Subcutaneous abdominal adipose tissue (tissue), 5 donors: ENCODE results near the gene NFE2L1.
"Not testable (repeated sequence)": the region's sequence is repeated elsewhere in the genome, so short reads cannot be mapped to it uniquely, and the experiment has no call there.

Experiments used
- H3K27ac ChIP-seq: one replicate; pipeline ENCODE4 v1.7.0; 2013; ENCODE audit warnings: low read depth, mild to moderate bottlenecking, inconsistent platforms, low read length, moderate library complexity
- H3K27me3 ChIP-seq, 5 donors: one replicate each; pipeline ENCODE4 v1.7.0; 2013; ENCODE audit warnings: low read length in 5 of 5, inconsistent platforms in 1 of 5; ENCODE audit not compliant: control insufficient read depth in 5 of 5, insufficient read depth in 4 of 5
- H3K36me3 ChIP-seq, 5 donors: one replicate each; pipeline ENCODE4 v1.7.0; 2013; ENCODE audit warnings: low read length in 5 of 5; ENCODE audit not compliant: control insufficient read depth in 5 of 5, insufficient read depth in 5 of 5
- H3K4me1 ChIP-seq, 5 donors: one replicate each; pipeline ENCODE4 v1.7.0; 2013; ENCODE audit warnings: low read length in 5 of 5, mild to moderate bottlenecking in 3 of 5, moderate library complexity in 1 of 5; ENCODE audit not compliant: control insufficient read depth in 5 of 5, insufficient read depth in 5 of 5
- H3K4me3 ChIP-seq, 5 donors: one replicate each; pipeline ENCODE4 v1.7.0; 2013; ENCODE audit warnings: low read length in 5 of 5, low read depth in 1 of 5
- H3K9ac ChIP-seq, 5 donors: one replicate each; pipeline ENCODE4 v1.7.0; 2013; ENCODE audit warnings: low read length in 5 of 5, mild to moderate bottlenecking in 4 of 5, moderate library complexity in 3 of 5
- H3K9me3 ChIP-seq, 5 donors: one replicate each; pipeline ENCODE4 v1.7.0; 2013; ENCODE audit warnings: low read length in 5 of 5; ENCODE audit not compliant: control insufficient read depth in 5 of 5
- donor health status: healthy.
- donor health status: healthy.
- donor health status: healthy.
- donor health status: healthy.
- donor health status: healthy.

Gene NFE2L1

GRCh38 chr17:48006936-48007709, 41.0 kb upstream of the NFE2L1 start:
- peaks cover 0 to 11% (median 7%) of the 10 kb centered on the region in 5 donors for H3K27me3 ChIP-seq
- H3K4me3 ChIP-seq, result no peak overlapping the region
- H3K9ac ChIP-seq, result no peak overlapping the region
- no peak overlapping the region for H3K27ac ChIP-seq
- H3K4me1 ChIP-seq, result peaks cover 7 to 26% (median 25%) of the 10 kb centered on the region in 5 donors
- no peaks in the 10 kb centered on the region for H3K9me3 ChIP-seq
- no peaks in the 10 kb centered on the region for H3K36me3 ChIP-seq

DNA sequence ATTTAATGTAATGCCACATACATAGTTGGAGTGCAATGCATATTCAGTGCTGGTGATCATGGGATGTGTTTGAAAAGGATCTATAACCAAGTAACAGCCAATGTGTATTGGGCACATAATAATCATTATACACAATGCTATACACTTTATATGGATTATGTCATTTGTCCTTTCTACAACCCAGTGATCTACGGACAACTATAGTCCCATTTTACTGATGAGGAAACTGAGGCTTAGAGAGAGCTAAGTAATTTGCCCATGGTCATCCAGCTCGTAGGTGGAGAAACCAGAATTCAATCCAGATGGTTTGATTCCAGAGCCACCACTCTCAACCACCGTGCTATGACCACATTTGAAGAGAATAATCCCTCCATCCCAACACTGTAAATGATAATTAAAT, 38.0 kb upstream of the NFE2L1 start:
- peaks cover 2 to 19% (median 12%) of the 10 kb centered on the region in 5 donors for H3K4me1 ChIP-seq
- H3K27me3 ChIP-seq, result peaks cover 4 to 16% (median 10%) of the 10 kb centered on the region in 5 donors
- H3K4me3 ChIP-seq, result no peak overlapping the region
- H3K9ac ChIP-seq, result no peak overlapping the region
- no peak overlapping the region for H3K27ac ChIP-seq
- no peaks in the 10 kb centered on the region for H3K9me3 ChIP-seq
- H3K36me3 ChIP-seq, result no peaks in the 10 kb centered on the region

GRCh38 chr17:48011405-48012150, 36.6 kb upstream of the NFE2L1 start:
- Histone ChIP-seq H3K9ac (no peak overlapping the region), H3K4me1 (peaks cover 2 to 19% (median 12%) of the 10 kb centered on the region in 5 donors), H3K27me3 (peaks cover 4 to 16% (median 10%) of the 10 kb centered on the region in 5 donors), H3K9me3 (no peaks in the 10 kb centered on the region), H3K27ac (no peak overlapping the region), H3K36me3 (no peaks in the 10 kb centered on the region), H3K4me3 (peak overlapping the region in 4 of 5 donors; percentile 23 to 59 (median 50))

- no peaks in the 10 kb centered on the region for H3K36me3 ChIP-seq
- H3K27me3 ChIP-seq, result peaks cover 4 to 16% (median 10%) of the 10 kb centered on the region in 5 donors
- no peak overlapping the region for H3K9ac ChIP-seq
- peaks cover 2 to 19% (median 12%) of the 10 kb centered on the region in 5 donors for H3K4me1 ChIP-seq
- H3K9me3 ChIP-seq, result no peaks in the 10 kb centered on the region
- H3K4me3 ChIP-seq, result peak overlapping the region in 3 of 5 donors; percentile 23 to 54 (median 47)
- no peak overlapping the region for H3K27ac ChIP-seq
Measured at GRCh38 chr17:48012151-48012520, 36.0 kb upstream of the NFE2L1 start.

DNA sequence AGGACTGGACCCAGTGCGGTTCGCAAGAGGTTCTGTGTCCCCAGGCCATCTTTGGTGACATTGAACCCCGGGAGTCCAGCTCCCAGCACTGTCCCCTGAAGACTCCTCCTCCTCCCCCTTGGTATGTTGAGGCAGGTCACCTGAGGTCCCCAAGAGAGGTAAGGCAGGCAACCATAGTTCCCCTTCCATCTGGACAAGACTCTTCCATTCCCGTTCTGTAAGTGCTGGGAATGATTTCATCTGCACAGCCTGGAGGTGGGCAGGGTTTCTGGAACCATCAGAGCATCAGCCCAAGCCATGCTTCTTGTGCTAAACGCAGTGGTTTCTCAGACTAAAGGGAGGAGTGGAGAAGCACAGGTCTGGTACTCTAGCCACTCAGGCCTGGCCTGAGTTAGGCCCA, 35.5 kb upstream of the NFE2L1 start:
- Histone ChIP-seq H3K27ac (no peak overlapping the region), H3K4me3 (no peak overlapping the region), H3K9ac (no peak overlapping the region), H3K9me3 (no peaks in the 10 kb centered on the region), H3K4me1 (peaks cover 2 to 19% (median 12%) of the 10 kb centered on the region in 5 donors), H3K36me3 (no peaks in the 10 kb centered on the region), H3K27me3 (peaks cover 4 to 16% (median 10%) of the 10 kb centered on the region in 5 donors)

DNA sequence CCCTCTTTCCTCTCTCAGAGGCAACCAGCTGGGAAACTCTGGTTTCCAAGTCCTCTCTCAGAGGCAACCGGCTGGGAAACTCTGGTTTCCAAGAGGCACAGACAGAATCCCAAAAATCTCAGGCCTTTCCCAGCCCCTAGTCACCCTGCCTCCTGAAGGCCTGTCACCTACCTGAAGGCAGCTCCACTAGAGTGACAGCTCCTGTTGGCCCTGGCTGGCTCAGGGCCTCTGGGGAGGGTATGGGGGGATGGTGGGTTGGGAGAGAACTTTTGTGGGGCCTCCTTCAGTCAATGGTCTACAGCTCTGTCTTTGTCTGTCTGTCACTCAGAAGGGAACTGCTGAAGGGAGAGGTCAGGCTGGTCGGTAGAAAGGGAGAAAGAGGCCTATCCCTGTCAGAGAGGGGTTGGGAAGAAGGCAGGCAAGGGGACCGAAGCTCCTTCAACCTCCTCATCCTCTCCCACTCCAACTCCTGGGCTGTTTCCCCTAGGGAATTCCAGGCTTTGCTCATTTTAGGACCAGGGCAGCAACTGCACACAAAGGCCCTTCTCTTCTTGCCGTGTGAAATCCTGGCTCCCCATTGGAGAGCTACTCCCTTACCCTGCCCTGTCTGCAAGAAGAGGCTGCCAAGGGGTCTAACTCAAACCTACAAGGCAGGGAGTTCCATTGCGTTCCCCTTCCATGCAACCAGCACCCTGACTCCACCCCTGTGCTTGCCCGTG, 34.1 kb upstream of the NFE2L1 start:
- Histone ChIP-seq H3K27ac (no peak overlapping the region), H3K4me3 (no peak overlapping the region), H3K9me3 (no peaks in the 10 kb centered on the region), H3K36me3 (no peaks in the 10 kb centered on the region), H3K27me3 (peaks cover 4 to 16% (median 10%) of the 10 kb centered on the region in 5 donors), H3K9ac (no peak overlapping the region), H3K4me1 (peaks cover 2 to 17% (median 12%) of the 10 kb centered on the region in 5 donors)

DNA sequence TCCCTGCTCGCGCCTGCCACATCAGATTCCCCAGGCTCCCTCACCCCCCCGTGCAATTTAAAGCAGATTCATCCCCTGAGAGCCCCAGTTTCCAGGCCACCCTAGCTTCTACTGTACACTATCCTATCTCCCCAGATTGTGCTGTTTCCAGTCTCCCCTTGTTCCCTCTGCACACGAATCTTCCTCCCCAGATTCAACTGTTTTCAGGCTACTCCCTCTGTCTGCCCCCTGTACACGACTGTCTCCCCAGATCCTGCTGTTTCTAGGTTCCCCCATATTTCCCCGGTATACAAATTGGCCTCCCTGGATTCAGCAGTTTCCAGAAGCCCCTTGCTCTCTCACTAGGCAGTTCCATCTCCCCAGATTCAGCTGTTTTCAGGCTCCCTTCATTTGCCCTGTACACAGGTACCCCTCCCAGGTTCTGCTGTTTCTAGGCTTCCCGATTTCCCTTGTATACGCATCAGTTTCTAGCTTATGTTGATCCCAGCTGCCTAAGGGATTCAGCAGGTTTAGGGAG, 33.5 kb upstream of the NFE2L1 start:
- Histone ChIP-seq H3K4me1 (peaks cover 2 to 17% (median 12%) of the 10 kb centered on the region in 5 donors), H3K27ac (no peak overlapping the region), H3K9me3 (no peaks in the 10 kb centered on the region), H3K9ac (no peak overlapping the region), H3K36me3 (no peaks in the 10 kb centered on the region), H3K27me3 (peaks cover 4 to 16% (median 12%) of the 10 kb centered on the region in 5 donors), H3K4me3 (no peak overlapping the region)

- Histone ChIP-seq H3K4me3 (no peak overlapping the region), H3K27me3 (peaks cover 4 to 15% (median 13%) of the 10 kb centered on the region in 5 donors), H3K4me1 (peaks cover 2 to 17% (median 12%) of the 10 kb centered on the region in 5 donors), H3K9ac (no peak overlapping the region), H3K9me3 (no peaks in the 10 kb centered on the region), H3K36me3 (no peaks in the 10 kb centered on the region), H3K27ac (no peak overlapping the region)
Measured at GRCh38 chr17:48016112-48016511, 32.0 kb upstream of the NFE2L1 start.

DNA sequence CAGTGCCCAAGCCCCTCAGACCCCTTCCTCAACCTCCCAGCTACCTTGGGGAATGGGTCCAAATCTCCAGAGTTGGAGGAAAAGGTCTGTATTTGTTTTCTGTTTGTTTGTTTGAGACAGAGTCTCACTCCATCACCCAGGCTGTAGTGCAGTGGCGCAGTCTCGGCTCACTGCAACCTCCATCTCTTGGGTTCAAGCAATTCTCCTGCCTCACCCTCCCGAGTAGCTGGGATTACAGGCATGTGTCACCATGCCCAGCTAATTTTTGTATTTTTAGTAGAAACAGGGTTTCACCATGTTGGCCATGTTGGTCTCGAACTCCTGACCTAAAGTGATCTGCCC, 30.4 kb upstream of the NFE2L1 start:
- H3K4me3 ChIP-seq, H3K27me3 ChIP-seq, H3K36me3 ChIP-seq, H3K4me1 ChIP-seq, H3K9ac ChIP-seq, H3K9me3 ChIP-seq, H3K27ac ChIP-seq: not testable (repeated sequence)
